Middle frontal gyrus (tissue), 1 donor: ENCODE results near the gene GRM8.
"Not testable (repeated sequence)": the region's sequence is repeated elsewhere in the genome, so short reads cannot be mapped to it uniquely, and the experiment has no call there.

Experiments
- DNase-seq: peaks from one replicate; pipeline ENCODE4 v3.0.0-alpha.2; 2015; ENCODE audit warnings: low spot score; ENCODE audit errors: extremely low spot score

Gene GRM8

DNA sequence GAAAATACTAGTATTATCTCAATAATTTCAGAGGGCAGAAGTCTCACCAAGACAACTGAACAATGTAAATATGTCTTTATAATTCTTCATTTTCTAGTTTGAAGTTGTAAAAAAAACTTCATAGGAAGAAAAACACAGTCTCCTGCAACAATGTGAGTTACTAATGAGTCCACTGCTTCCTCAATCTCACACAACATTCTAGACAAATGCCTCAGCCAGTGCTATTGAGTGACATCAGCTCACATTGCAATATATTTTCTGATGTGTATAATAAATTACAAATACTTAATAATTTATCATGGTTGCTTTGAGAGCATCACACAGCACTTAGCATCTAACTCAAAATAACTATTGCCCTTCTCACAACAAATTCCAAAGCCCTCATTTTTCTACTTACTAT, 321.2 kb downstream of the GRM8 start:
- no peak for DNase-seq

DNA sequence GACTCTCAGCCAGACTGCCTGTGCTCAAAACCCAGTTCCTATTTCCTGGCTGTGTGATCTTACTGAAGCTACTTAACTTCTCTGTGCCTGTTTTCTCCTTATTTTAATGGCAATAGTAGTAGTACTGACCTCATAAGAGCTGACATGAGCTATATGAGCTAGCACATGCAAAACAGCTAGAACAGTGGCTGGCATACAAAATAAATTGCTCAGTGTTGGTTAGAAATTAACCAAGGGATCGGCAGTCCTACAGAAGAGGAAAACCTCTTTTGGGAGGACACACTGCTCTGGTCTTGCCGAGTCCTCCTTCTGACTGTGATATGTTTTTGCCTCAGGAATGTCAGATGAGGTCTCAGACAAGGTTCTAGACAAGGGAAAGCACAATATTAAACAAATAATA, 322.6 kb downstream of the GRM8 start:
- no peak for DNase-seq

DNA sequence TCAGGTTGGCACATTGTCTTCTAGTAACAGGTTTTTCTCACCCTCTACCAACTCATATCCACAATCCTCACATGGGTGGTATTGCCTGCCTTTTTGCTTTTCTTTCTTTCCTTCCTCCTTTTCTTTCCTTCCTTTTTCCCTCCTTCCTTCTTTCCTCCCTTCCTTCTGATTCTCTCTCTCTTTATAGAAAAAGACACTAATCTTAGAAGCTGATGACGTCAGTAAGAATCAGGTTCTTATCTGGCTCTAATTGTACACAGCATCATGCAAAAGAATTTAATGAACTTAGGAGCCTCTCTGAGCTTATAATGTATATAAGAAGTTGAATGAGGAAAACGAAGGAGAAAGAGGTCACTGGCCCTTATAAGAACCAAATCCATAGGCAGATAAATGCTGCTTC, 328.3 kb downstream of the GRM8 start:
- DNase-seq = no peak

DNA sequence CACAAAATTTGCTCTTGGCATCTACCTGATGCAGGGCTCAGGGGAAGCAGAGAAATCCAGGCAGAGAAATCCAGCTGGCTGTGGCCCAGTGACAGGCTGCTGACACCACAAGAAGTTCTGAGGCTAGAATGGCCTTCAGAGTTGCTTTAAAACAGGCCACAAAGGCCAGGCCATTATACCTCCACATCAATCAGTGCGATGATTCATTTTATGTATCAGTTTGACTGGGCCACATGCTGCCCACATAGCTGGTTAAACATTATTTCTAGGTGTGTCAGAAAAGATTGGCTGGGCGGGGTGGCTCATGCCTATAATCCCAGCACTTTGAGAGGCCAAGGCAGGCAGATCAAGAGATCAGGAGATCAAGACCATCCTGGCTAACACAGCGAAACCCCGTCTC, 341.1 kb downstream of the GRM8 start:
- DNase-seq = not testable (repeated sequence)

DNA sequence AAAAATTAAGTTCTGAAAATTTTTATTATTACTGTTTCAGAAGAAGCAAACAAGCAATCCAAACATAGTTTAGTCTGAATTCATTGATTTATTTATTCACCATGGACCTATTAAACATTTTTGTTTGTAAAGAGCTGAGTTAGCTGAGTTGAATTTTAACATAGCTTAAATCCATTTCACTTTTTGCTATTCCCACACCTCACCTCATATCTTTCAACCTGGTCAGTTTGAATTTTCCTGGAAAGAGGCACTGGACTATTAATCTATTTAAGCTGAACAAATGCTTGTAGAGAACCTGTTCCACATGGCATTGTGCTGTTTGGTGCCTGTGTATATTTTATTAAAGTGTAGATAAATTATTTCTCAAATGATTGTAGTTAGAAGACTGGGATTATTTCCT, 344.2 kb downstream of the GRM8 start:
- DNase-seq = not testable (repeated sequence)

DNA sequence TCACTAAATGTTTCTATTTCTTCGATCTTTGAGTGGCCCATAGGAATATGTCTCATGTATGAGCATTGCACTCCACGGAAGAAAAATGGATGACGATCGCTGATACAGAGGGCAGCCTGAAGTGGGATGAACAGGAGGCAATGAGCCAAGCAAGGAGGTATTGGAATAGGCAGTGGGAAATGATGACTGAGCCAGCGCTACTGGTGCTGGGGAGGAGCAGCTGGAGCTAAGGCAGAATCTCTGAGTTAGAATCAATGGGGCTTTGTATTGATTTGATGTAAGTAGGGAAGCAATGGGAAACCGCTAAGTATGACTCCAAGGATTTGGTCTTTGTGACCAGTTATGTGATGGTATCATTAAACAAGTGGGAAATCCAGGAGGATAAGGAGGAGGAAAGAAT, 345.1 kb downstream of the GRM8 start:
- not testable (repeated sequence) for DNase-seq

DNA sequence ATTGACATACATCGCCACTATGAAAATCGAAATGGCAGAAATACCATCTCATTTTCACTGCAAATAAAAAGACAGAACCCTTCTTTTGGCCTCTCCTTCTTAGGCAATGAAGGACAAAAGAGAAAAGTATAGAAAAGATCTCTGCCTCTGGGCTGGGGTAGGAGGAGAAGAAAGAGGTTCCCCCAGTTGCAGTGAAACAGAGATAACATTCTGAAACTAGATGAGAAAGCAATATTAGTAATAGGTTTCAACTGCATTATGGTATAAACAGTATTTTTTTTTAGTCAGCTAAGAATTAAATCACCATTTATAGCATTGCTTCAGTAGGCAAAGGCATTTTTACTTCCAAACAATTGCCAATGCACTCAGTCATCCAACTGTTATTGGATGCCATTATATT, 347.5 kb downstream of the GRM8 start:
- not testable (repeated sequence) for DNase-seq

DNA sequence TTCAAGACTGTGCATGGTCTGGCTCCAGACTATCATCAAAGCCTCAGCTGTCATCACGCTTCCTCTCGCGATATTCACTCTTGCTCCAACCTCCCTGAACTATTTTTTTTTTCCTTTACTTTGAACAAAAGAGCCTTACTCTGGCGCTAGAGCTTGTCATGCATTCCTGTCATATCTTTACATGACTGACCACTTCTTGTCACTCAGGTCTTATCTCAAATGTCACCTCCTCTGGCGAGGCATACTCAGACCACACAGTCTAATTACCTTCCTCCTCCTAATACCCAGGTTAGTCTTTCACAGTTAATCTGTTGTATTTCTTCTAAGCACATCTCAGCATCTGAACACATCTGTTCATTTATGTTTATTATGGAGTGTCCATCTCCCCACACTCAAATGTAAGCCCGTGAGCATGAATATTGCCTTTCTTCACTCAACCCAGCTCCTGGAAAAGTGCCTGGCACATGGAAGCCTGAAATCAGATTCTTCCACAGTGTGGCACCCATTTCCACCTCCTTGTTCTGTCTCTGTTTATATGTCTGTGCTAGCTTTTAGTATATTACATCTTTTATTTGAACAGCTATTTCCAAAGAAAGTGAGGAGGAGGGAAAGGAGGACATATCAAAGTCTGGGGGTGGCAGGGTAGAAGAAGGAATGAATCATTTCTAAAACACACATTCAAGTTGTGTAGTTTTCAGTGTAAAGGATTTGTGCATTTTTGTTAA, 351.5 kb downstream of the GRM8 start:
- not testable (repeated sequence) for DNase-seq

DNA sequence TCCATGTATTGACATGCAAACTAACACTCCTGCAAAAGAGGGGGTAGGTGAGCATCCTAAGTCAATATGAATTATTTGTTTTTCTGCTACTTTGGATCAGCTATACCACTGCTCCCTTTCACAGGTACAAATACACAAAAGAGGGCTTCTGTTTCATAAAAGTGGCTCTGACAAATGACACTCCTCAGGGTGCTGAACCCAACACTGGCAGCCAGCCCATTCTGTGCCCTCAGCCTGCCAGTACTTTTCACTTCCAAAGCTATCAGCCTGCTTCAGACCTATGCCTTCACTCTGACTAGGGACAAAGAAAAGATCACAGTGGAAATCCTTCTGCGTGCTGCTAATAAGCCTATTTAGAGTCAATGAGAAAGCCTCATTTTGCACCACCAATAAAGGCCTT, 364.8 kb downstream of the GRM8 start:
- not testable (repeated sequence) for DNase-seq

DNA sequence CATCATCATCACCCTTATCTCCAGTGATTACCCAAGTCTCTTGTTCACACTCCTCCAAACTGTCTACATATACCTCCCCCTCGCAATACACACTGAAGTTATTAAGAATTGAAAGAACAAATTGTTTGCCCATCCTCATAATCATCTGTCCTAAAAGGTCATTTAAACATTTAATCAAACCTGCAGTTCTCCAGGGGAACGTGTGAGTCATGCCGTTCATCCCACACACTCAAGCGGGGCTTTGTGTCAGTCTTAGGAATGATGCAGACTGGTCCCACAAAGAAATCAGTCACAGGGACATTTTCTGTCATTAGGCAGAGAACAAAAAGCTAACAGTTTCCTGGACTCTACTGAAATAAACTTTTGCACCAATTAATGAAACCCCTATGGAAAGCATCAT, 365.2 kb downstream of the GRM8 start:
- DNase-seq = not testable (repeated sequence)

DNA sequence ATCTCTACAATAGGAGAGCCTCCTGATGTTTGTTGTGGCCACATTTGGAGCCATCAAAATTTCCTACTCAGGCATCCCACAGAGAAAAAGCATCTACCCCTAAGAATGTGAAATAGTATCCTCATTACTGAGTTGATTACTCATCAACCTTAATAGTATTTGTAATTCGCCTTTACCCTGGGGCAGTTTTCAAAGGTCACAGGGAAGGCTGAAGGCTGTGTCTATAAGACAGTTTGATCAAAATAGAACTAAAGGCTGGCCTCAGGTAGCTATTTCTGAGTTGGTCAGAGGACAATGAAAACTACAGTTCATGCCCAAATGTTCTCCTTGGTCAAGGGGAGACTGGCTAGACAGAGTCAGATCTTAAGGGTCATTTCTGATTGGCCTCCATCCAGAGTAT, 370.0 kb downstream of the GRM8 start:
- DNase-seq = not testable (repeated sequence)

DNA sequence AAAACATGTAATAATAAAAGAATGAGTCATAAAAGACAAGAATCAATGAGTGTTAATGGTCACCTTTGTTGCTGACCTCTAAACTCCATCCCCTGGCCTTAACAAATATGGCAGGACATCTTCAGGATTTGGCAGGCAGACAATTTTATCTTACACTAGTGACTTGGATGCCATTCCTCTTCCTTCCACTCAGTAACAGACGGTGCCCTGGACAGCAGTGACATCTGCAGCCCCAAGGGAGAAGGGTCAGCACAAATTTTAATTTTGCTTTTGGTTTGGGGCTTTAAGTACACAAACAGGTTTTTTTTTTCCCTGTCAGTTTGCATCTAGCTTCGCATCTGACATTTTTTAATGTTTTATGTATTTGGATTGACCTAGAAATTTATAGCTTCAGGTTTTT, 370.8 kb downstream of the GRM8 start:
- not testable (repeated sequence) for DNase-seq

DNA sequence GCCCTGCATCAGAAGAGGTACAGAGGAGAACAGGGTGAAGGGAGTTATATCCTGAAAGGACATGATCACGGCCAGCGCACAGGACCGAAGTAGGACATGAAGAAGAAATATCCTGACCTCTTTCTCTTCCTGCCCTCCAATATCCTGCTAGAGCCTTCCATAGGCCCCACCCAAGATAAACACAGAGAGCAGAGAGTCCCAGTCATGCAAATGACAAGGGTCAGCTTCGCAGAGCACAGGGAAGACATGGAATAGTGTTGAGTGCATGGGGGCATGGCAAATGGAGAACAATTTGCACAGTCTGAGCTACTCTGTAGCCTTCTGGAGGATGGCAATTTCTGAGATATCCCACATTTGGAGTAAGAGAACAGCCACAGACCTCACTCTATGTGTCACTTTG, 371.4 kb downstream of the GRM8 start:
- no peak for DNase-seq

DNA sequence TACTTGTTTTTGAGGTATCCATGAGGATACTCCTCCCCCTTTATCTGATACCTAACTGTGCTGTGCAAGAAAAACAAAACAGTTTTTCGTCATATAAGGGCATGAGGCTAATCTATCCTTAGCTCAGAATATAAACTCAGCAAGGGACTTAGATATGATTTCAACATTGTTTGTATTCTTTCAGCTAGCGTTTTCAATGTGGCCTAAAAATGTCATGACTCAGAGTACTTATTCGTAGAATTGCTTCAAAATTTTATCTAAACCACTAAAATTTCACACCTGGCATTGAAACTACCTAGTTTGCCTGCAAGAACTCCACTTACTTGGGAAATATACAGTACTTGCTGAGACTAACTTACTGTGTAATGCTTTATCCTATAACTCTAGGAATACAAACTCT, 376.2 kb downstream of the GRM8 start:
- DNase-seq = not testable (repeated sequence)

DNA sequence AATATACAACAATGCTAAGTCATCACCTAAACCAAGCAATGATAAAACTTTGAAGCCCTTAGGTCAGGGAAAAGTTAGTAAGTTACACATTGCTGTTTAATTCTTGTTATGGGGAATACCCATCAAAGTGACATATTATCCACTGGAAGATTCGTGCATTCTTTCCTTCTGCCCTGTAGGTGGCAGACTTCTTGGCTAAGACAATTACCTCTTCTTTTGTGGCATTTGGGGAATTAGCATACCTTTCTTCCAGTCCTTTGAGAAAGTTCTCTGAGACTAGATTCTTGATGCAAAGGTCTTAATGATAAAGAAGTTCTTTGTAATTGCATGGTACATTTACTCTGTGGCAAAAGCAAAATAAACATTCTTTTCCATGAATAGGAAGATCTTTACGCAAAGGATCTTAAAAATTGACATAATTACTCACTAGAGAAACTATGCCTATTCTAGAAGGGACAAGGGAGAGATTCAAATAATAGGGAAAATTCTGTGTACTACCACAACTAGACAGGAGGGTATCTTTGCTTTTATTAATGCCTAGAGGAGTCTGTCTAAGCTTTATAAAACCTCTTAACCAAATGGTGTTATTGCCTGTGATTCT, 395.9 kb downstream of the GRM8 start:
- DNase-seq = no peak

DNA sequence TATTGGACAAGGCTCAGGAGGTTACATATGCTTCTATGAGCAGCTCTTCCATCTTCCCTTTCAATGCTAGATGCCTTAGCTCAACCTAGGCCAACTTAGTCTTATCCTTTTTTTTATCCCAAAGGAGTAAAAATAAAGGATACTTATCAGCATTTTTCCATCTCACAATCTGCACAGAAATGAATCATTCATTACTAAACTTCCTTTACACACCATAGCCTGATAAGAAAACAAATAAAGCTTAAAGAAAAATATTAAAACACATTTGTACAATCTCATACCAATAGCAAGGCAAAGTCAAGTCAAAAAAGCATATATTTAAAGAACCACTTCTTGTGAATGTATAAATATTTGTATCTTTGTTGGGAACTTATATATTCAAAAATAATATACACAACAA, 407.4 kb downstream of the GRM8 start:
- no peak for DNase-seq

DNA sequence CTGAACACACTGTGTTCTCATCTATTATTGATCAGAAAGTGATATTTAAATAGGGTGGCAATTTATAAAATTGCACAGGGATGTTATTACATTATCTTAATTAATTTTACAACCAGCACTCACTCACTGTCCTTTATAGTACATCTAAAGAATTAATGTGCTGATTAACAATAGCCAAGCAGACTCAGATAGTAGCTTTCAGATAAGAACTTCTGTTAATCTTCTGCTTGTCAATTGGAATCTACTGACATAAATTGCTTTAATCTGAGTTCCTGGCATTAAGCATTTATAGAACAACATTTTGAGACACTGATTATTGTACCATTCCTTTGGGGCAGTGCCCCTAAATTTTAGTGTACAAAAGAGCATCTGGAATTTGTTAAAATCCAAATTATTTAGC, 408.9 kb downstream of the GRM8 start:
- DNase-seq = no peak

DNA sequence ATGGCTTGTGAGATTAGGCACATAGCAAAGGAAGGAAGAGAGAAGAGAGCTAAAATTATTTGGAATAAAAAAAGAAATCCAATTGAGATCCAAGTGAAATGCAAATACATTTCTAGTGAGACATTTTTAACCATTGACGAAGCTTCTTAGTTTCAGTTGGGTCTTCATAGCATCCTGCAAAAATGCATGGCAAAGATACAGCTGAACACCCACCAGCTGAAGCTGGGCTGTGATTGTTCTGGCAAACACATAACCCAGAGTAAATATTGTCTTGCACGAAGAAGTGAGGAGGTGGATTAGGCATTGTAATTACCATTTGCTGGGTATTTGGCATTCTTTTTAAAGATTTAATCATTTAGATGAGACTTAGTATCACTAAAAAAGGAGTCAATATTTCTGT, 409.4 kb downstream of the GRM8 start:
- peak; percentile 18 for DNase-seq

DNA sequence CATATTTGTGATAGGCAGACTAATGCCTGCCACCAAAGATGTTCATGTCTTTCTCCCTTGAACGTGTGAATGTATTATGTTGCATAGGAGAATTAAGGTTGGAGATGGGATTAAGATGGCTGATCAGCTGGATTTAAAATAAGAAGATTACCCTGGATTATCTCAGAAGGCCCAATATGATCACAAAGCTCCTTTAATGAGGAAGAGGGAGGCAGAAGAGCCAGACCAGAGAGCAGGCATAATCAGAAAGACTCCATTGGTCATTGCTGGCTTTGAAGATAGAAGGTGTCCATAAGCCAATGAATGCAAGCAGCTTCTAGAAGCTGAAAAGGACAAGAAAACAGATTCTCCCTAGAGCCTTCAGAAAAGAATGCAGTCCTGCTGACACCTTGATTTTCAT, 410.3 kb downstream of the GRM8 start:
- no peak for DNase-seq

DNA sequence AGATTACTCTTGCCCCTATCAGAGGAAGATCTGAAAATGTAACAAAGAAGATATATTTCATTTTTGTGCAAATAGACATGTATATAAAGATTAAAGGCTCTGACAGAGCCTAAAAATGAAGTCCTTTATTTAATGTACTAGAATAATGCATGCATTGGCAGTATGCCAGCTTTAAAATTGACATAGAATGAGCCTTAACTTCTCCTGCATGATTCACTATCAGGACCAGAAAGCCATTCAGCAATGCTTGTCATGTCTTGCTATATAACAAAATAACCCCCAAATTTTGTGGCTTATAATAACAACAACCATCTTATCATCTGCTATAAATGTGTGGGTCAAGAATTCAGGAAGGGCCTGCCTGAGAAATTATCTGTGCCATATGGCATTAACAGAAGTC, 411.9 kb downstream of the GRM8 start:
- no peak for DNase-seq

DNA sequence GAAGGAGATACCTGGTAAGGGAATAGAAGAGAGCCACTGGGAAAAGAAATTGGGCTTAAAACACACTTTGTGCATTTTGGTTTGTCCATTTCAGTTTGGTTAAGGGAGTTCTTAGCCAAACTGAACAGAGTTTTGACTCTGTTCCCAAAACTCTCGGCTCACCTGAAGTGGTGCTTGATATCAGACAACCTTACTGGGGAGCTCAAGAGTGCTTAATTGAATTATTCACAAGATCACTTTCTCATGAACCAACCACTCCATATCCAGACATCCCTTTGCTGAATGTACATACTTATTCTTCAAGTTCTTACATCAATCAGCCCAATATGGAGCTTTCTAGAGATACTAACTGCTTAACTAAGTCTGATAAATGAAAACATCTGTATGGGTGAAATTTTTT, 413.1 kb downstream of the GRM8 start:
- no peak for DNase-seq

DNA sequence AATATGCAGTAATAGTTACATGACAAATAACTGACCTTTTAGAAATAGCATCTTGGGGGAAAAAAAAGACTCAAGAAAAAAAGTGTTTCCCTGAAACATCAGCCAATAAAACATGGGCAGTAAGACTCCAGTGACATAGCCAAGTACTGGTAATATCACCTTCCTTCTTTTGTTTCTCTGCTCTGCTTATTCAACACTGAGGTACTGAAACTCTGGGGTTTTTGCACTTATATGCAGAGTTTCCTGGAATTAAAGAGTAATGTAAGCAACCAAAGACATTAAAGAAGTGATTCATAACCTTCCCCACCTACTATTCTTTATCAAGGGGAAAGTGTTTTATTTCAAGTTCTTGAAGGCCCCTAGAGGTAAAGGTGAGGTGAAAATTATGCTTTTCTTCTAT, 414.5 kb downstream of the GRM8 start:
- DNase-seq = no peak

DNA sequence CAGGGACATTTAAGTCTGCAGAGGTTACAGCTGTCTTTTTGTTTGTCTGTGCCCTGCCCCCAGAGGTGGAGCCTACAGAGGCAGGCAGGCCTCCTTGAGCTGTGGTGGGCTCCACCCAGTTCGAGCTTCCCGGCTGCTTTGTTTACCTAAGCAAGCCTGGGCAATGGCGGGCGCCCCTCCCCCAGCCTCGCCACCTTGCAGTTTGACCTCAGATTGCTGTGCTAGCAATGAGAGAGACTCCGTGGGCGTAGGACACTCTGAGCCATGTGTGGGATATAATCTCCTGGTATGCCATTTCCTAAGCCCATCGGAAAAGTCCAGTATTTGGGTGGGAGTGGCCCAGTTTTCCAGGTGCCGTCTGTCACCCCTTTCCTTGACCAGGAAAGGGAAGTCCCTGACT, 421.5 kb downstream of the GRM8 start:
- not testable (repeated sequence) for DNase-seq
